Stimulated activated CD8-positive, alpha-beta memory T cell treated with anti-CD3 and anti-CD28 coated beads, Interleukin-4, amount 100 ng/mL, for 24 hours (primary cell): ENCODE results near the gene ZBTB20.

ENCODE experiments used
- DNase-seq: peaks from one replicate; pipeline ENCODE4 v3.0.0-alpha.2; 2020; ENCODE audit warnings: low read depth

The ZBTB20 gene

DNA sequence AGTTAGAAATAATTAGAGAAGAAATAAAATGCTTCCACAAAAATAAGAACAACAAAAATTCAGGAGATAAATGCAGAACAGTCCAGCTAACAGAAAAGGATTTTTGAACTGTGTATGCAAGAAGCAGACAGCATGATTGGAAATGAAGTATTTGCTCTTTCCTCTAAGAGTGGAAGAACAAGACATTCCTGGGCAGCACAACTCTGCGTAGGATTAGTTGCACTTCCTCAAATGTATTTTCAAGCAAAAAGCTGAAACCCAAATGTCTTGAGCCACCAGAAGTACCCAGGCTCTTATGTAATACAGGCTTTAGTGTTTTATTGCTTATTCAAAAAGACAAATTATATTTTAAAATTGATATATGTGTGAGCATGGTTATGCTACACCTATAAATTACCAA is 127.2 kb downstream of the ZBTB20 start:
- DNase-seq: no peak

DNA sequence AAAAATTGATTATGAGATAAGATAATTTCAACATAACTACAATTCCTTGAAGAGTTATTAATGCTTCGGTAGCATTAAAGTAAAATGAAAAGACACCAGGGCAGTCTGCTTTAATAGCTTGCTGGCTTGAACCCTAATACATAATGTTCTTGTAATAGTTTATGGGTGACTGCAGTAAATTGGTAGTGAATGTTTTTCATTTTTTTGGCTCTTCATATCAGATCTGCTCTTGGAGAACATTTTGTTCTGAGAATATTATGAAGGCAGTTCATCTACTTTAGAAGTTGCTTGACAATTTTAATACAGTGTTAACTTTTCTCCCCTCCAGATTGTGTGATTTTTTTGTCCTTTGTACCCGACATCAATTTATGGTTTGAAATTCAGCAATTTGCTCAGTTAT is 128.4 kb downstream of the ZBTB20 start:
- no peak for DNase-seq

DNA sequence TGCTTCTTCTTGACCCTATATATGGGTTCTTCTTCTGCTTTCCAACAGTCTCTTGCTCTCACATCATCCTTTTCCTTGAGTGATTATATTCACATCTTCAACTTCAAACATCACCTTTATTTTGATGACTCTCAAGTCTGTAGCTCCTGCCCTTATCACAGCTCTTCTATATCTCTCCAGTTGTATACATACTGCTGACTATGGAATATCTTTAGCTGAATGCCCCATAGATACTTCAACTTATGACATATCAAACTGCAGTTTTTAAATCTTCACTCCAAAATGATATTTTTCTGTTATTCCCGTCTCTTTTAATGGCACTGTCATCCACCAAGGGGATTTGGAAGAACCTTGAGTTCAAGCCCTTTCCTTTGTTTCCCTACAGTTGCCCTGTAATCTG is 139.1 kb downstream of the ZBTB20 start:
- DNase-seq: no peak

DNA sequence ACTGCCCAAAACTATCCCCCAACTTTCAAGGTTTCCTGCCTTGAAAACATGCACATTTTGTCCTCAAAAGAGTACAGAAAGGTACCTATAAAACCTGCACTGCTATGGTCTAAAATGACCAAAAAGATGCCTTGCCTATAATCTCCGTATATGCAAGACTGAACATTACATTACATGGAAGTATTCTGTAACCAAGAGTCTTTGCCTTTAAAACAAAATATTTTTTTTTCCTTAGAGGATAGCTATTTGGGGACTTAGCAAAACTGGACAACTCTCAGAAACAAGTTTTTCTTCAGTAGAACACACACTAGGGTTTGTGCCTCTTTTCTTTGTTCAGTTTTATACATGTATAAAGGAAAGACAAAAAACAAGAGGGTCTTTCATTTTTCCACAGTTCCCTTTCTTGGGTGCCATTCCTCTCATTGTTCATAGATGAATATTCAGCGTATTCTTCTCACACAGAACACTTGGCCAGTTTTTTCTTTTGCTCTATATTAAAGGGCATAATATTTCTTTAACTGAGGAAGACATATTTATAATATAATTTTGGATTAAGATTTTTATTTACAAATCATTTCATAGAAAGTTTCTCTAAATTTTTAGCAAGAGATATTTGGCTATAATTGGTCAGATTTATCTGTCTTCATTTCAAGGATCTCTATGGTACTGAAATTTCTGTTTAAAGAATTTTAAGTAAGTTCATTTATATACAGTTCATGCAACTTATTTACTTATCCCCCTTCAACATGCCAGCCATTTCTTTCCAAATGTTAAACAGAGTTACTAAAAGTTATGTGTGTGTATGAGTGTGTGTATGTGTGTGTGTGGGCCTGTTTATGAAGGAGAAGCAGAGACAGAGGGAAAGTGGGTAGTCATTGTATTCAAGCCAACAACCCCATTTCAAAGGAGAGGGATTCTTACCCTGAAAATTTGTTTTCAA is 142.6 kb downstream of the ZBTB20 start:
- no peak for DNase-seq

DNA sequence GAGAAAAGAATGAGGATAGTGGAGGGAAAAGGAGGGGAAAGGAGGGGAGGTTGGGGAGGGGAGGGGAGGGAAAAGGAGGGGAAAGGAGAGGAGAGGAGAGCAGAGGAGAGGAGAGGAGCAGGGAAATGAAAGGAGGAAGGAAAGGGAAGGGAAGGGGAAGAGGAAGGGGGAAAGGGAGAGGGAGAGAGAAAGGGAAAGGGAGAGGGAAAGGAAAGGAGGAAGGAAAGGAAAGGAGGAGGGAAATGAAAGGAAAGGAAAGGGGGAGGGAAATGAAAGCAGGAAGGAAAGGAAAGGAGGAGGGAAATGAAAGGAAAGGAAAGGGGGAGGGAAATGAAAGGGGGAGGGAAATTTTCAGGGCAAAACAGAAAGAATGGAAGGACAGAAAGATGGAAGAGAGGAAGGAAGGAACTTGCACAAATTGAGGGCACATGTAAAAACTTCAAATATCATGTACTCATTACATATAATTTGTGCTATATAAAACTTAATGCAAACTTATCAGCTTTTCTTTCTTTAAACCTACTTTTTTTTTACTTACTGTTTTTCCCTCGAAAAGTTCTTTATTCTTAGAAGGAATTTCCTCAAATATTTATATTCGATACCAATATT is 148.0 kb downstream of the ZBTB20 start:
- no peak for DNase-seq

DNA sequence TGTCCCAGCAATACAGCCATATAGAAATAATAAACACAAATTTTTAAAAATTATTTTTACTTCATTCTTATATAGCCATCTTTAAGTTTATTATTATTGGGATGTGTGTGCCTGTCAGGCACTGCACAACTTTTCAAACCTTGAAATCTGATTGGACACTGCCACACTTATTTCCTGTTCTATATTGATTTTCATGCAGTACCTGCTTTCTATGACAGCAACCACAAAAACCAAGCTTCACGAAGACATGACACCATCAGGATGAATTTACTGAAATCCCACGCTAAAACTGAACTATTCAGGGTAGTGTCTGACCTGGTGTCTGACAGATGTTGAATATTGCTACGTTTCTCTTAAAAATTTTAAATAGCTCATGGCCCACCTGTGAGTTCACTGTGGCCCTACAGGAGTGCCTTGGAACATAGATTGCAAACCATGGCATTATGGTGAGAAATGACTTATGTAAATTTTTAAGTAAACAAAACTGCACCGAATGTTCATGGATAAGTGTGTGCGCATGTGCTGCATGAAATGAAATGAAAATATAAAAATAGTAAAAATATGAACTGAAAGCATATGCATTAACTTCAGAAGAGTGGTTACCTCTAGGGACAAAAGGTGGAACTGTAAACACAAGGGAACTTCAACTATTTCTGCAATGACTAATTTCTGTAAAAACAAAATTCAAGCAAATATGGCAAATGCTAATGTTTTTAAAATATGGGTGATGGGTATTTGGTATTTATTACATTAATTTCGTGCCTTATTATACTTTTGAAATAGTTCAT is 152.3 kb downstream of the ZBTB20 start:
- DNase-seq: no peak

DNA sequence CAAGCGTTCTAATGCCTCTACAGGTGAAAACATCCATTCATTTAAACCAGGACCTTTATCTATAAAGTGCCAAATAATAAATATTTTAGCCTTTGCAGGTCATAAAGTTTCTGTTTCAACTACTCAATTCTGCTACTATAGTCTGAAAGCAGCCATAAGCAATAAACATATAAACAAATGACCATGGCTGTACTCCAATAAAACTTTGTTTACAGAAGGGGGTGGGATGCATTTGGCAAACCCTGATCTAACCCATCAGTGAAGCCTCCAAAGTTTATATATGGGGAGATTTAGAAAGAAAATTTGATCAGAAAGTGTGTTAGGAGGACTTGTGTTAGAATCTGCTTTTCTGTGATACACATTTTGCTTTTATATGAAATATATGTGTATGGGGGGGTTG is 161.3 kb downstream of the ZBTB20 start:
- no peak for DNase-seq

DNA sequence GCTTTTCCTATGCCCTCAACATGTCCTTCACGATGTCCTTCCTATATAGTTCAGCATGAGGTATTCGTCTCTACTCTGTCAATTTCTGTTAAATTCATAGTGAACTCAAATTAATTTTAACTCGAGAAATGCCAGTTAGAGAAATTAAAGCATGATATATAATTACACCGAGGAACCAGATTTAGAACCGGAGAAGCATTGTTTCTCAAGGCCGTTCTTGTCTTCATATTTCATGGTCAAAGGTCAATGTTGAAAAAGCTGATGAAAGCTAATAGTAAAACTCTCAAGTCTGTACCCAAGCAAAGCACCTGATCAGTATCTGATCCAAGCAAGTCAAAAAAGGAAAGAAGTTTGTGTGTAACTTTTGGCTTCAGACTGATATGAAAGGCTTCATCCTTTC is 163.8 kb downstream of the ZBTB20 start:
- DNase-seq: no peak

DNA sequence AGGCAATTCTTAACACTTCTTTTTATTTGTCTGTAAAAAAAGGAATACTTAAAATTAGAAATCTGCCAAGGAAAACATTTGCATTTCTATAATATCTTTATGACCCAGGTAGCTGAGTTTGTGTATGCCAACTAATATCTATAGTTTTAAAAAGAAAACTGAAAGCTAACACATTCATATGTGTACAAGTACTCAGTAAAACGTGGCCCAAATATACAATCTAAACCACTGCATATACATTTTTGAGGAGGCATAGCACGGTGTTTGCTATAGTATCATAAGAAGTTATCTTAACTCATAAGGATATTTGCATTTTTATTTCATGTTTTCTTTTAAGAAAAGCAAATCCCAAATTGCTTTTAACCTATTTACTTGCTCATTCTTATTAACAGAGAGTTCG is 172.7 kb downstream of the ZBTB20 start:
- no peak for DNase-seq

DNA sequence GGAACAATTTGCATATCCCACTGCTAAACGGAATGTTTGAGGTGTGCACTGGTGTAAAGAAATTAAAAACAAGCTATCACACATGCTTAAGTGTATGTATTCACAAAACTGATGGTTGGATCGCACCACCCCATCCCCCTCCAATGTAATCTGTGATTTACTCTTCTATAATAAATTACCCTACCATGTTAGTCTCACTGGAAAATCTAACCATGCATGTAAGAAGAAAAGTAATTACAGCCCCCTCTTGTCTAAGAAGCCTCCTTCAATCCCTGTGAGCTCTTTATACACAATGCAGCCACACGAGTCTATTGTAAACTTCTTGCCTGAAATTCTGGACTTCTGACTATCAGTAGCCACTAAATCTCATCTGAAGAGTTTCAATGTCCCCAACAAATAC is 173.6 kb downstream of the ZBTB20 start:
- no peak for DNase-seq

DNA sequence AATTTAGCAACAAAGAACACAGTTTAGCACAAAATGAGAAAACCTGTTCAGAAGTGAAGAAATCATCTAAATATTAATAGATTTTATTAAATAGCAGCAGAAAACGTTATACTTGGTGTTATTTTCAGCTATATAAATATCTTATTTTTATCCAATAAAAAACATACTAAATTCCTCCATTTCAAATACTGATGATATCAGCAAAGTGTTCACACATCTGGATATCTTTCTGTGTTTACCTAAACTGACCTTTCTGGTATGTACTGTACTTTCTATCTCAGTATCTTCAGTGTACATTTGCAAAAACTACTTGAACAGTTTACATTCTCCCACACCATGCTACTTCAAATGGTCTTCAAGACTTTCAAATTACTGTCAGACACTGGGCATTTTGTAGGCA is 179.9 kb downstream of the ZBTB20 start:
- DNase-seq: no peak

DNA sequence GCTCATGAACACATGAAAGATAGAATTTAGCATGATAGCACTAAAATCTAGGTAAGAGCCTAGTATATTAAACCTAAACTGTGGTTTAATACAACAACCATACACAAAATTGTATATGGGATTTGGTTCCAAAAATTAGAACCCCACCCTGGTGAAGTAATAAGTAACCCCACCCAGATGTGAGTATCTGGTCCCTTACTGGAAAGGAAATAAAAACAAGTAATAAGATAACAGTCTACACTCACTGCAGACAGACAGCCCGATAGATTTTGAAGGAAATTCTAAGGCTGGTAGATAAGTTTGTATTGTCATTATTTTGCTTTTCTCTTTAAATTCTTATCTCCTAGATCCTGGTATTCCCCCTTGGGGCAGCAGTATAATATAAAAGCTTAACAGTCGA is 184.9 kb downstream of the ZBTB20 start:
- DNase-seq: no peak

DNA sequence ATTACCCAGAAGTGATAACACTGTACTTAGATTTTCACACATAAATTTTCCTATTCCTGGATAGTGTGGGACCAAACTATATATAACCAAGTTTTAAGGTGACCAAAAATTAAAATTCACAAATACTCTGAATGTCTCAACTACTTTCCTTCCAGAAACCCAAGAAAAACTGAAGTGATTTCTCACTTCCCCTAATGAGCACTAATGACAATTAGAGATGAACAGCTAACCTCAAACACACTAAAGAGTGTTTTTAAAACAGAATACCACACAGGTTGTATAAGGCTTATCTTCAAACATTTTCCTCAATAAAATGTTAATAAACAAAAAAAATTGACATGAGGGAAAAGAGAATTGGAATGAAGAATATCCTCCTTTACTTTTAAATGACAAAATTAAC is 188.2 kb downstream of the ZBTB20 start:
- no peak for DNase-seq

DNA sequence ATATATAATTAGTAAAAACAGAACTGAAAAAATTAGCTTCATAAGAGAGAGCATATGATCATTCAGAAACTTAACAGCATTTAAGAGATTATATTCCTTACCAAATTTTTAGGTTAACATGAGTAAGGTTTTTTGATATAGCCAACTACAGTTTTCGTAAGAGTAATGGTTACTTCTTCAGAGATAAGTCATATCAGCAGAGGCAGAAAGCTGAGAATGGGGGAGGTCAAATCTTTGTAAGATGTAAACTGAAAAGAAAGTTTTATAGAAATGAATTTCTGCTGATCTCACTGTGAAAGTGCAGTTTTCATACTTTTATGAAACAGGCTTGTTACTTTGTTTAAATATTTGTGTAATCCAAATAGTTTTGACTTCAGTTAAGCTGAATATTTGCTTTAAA is 193.3 kb downstream of the ZBTB20 start:
- no peak for DNase-seq

DNA sequence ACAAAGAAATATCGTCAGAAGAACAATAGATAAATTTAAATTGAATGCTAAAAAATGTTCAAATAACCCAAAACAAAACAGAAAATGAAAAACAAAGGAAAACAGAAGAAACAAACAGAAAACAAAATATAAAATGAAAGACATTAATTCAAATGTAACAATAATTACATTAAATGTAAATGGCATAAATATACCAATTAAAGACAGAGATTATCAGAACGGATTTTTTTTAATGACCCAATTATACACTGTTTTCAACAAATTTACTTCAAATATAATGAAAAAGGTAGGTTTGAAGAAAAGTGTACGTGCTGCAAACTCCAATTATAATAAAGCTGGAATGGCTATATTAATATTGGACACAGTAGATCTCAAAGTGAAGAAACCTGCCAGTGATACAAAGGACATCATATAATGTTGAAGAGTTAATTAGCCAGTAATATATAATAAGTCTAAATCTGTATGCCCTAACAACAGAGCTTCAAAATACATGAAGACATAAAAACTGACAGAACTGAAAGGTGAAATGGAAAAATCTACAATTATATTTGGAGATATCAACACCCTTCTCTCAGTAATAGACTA is 193.8 kb downstream of the ZBTB20 start:
- DNase-seq: no peak

DNA sequence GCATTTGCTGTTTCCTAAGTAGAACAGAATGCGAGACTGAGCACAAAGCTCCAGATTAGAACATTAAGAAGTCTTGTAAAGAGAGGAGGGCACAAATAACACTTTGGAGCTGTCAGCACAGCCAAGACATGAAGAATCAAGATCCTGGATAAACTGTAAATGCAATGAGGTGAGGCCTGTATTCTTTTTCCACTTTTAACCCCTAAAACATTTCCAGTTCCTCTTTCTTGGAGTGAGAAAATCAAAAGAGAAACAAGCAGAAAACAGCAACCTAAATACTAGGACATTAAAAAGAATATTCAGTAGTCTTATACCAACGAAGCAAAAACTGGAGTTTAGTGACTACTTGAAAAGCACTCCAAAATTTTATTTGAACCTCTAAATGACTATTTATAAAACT is 204.3 kb downstream of the ZBTB20 start:
- no peak for DNase-seq

DNA sequence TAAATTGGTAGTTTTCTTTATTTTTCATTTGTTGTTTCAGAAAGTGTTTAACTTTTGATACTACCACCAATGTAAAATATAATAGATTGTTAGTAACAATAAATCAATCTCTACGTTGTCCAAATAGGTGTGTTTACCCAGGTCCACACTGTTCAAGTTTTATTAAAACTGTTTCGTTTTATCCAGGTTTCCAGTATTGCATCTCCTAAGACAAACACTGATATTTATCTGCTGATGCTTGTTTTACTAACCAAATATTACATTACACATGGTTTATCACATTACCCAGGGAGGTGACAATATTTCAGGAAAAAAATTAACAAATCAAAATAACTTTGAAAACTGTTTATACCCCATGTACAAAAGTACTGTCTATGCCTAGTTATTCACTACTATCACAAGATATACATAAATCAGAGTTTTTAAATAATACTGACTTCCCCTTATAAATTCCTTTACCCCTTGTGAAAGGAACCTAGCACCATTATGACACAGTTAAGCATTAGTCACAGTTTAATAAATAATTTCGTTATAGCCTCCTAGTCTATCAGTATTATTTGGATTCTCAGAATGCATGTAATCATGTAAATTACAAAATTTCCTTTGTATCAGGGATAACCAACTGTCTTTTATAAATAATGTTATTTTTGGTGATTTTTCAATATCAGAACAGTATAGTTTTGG is 205.3 kb downstream of the ZBTB20 start:
- no peak for DNase-seq

DNA sequence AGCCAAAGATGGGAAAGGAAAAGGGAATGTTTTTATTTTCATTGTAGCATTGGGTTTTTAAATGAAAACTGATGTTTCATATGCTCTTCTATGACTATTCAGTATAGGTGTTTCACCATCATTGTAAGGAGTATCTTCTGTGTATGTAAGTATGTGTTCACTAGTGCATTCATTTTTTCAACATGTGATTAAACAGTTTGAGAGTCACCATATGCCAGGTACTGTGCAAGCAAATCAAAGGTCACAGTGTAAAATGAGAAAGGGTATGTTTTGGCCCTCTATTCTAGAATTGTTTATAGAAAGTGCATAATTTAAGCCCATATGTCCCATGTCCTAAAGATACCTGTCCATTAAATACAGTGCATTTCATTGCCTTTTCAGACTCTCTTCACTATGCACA is 207.2 kb downstream of the ZBTB20 start:
- no peak for DNase-seq

DNA sequence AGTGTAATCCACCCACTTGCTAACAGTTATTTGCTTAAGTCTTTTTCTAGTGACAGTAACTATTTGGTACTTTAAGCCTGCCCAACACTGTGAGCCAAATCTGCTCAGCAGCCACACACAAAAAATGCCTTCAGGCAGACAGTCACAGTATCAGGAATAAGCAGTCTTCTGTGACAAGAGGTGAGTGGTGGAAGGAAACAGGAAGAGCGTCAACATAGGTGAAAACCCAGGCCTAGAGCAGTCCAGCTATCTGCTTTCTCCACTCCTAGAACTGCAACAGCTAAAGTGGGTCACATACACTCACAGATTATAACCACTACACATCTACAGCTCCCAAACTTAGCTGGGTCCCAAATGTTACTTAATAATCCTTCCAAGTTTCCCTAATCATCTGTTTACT is 213.7 kb downstream of the ZBTB20 start:
- no peak for DNase-seq

DNA sequence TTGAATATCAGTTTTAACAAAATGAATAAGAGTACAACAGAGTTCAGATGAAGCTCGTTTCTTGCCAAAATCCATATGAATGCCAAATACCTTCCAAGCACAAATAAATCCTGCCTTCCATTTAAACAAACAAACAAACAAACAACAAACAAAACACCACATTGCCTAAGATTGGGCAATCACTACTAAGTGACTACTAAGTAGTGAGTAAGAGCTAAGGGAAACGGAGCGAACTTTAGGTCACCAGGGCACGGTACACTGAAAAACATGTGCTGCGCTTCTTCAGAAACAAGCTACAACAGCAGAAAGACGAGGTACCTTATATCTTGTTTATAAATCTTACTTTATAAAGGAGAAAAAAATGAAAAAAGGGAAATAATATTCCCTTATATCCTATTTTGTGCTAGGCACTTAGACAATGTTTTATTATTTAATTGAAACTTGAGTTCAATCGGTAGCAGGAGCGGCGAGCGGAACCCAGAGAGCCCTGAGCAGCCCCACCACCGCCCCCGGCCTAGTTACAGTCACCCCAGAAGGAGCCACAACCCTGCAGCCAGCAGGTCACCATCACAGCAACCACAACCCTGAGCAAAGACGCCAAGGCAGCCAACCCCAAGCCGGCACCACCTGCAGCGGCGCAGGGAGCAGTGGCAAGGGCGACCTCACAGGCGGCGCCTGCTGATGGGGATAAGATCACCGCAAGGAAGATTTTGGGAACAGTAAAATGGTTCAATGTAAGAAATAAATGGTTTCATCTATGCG is 216.9 kb downstream of the ZBTB20 start:
- no peak for DNase-seq

DNA sequence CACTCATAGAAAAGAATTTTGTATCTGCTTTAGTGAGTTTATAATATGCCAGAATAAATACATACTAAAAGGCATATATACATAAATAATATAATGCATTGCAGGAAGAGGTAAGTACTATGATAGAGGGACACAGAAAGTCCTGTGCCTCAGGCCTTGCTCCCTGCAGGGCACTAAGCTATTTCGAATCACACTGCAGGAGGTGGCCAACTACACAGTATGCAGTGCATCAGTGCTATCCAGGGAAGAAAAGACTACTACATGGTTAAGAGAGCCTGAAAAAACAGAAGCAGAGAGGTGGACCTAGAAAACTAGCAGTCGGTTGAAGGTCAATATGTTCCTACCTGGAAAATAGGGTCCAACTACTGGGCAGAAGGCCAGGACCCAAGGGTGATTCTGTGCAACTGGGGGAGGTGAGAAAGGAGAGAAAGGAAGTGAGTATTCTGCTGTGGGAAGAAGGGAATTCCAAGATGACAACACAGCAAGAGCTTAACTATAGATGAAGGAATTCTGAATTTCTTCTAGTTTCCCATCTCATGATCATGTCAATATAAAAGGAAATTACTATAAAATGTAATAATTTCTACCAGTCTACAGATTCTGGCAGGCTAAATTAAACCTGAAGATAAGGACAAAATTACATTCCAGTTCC is 218.0 kb downstream of the ZBTB20 start:
- DNase-seq: no peak
